H4 (cell line): ENCODE results near the gene ARHGAP23. TPM values are rescaled to one million over a fixed set of nuclear protein-coding genes. Genes with fewer than 3 reads are reported as not detected.
A peak's percentile ranks its signal among the peaks of the same experiment; 100 is the strongest.

Source experiments
- DNase-seq: peaks from one replicate; pipeline ENCODE4 v3.0.0-alpha.2; 2015; ENCODE audit warnings: low spot score
- total RNA-seq: library from RNA; depleted of rRNA; stranded (reverse); fragments of >200 nt; shearing (Covaris generic); gene quantifications from 2 replicates; pipeline ENCODE4 v1.2.3, GENCODE V29; 2014

Gene ARHGAP23
- total RNA-seq, 1 experiment from 2014 or later, result 11.7 TPM

DNA sequence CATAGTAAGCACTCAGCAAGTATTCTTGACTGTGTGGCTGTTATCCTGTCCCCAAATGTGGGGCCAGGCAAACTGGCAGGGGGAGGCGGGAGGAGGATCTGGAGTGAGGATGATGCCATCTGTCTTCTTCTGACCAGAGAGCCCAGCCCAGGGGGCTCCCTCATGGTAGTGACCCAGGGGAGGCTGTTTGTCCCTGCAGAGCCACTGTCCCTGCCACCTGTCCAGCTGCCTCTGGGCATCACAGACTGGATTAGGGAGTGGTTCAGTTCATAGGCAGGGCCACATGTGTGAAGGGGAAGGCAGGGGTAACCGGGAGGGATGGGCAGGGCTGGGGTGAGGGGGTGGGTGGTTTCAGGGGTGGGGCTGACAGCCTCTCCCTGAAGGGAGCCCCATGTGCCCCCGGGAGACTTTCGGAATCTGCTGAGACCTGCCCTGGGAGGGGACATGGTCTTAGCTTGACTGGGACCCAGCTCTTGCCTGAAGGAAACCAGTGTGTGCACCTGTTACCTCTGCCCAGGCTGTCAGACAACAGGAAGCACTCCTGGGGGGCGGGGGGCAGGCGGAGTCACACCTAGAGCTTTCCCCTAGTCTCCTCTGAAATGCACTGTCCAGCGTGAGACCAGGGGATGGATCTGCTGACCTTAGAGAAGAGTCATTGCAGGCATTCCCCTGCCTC lies 15.2 kb downstream of the ARHGAP23 start:
- DNase-seq, result no peak

GRCh38 chr17:38444151-38444550 lies 15.9 kb downstream of the ARHGAP23 start:
- DNase-seq, result peak; percentile 56

- peak; percentile 57 for DNase-seq
These were observed 19.3 kb downstream of the ARHGAP23 start for GRCh38 chr17:38447502-38448085.

- DNase-seq, result no peak
These were observed 20.0 kb downstream of the ARHGAP23 start for GRCh38 chr17:38448208-38448771.

- no peak for DNase-seq
These were observed 21.1 kb downstream of the ARHGAP23 start for GRCh38 chr17:38449364-38449763.

DNA sequence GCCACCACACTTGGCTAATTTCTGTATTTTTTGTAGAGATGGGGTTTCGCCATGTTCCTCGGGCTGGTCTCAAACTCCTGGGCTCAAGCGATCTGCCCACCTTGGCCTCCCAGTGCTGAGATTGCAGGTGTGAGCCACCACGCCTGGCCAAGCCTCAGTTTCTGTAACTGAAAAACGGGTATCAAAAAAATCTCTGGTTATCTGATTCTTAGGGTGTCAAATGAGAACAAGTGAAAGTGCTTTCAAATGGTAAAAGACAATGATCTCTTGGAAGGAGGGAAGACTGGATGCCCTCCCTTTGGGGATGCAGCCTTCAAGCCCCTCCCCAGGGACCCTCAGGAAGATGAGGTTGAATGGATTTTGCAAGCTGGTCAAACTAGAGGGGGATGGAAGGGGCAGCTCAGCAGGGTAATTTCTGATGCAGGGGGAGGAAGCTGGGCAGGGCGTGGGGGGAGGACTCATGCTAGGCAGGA lies 22.3 kb downstream of the ARHGAP23 start:
- DNase-seq, result no peak

DNA sequence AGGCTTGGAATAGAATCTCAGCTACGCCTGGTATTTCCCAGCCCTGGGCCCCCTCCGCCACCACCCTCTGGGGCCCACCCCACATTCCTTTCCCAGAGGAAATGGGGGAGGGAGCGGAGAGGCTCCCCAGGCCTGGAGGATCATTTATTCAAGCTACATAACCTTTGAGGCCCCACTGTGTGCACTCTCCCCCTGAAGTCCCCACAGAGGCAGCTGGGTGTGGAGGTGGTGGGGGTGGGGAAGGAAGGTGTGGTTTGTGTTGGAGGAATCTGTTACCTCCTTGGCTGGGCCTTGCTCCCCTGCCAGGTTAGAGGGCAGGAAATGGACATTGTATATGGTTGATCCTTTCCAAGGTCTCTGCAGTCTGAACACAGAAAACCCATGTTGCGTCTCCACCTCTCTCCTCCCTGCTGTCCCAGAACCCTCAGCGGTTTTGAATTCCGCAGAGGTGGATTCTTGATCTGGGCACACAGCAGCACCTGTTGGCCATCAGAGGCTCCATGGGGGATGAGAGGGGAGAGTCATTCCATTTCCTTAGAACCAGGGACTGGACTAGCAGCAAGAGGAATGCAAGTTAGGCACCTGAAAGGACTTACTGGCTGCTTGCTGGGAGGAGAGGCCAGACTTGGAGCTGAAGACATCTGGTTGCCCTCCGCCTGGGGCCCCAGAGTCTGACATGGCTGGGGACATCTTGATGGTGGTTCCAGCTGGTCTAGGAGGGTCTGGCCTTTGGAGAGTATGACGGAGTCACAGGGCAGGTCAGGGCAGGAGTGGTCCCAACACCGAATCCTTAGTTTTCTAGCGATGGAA lies 23.0 kb downstream of the ARHGAP23 start:
- DNase-seq, result peak; percentile 73

GRCh38 chr17:38451840-38452529 lies 23.7 kb downstream of the ARHGAP23 start:
- peak; percentile 89 for DNase-seq

GRCh38 chr17:38452719-38453118 lies 24.5 kb downstream of the ARHGAP23 start:
- no peak for DNase-seq

GRCh38 chr17:38453951-38454421 lies 25.7 kb downstream of the ARHGAP23 start:
- peak; percentile 61 for DNase-seq

- peak; percentile 89 for DNase-seq
These were observed 26.3 kb downstream of the ARHGAP23 start for GRCh38 chr17:38454532-38454931.

DNA sequence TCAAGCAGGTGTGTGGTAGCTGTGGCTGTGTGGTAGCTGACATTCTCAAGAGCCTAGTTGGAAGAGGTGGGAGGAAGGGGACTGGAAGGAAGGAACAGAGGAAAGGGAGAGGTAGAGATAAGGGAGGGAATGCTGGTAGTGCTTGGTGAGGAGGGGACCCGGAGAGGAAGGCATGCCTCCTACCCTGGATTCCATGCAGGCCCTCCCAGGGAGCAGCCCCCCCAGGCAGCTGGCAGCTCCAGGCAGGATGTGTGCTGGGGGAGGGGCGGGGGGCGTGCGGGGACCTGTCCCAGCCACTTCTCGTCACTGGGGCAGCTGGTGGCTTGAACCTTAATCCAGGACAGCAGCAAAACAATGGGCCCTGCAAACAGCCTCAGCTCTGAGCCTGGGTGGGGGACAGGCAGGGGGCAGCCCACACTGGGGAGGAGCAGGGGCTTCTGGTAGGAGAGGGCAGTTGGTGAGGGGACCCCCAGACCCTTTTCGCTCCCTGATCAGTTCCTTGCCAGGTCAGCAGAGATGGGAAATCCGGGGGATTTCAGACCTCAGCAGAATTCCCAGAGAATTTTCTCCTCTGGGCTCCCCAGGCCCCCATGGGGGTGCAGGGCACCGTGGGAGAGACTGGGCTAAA lies 27.1 kb downstream of the ARHGAP23 start:
- DNase-seq, result no peak

DNA sequence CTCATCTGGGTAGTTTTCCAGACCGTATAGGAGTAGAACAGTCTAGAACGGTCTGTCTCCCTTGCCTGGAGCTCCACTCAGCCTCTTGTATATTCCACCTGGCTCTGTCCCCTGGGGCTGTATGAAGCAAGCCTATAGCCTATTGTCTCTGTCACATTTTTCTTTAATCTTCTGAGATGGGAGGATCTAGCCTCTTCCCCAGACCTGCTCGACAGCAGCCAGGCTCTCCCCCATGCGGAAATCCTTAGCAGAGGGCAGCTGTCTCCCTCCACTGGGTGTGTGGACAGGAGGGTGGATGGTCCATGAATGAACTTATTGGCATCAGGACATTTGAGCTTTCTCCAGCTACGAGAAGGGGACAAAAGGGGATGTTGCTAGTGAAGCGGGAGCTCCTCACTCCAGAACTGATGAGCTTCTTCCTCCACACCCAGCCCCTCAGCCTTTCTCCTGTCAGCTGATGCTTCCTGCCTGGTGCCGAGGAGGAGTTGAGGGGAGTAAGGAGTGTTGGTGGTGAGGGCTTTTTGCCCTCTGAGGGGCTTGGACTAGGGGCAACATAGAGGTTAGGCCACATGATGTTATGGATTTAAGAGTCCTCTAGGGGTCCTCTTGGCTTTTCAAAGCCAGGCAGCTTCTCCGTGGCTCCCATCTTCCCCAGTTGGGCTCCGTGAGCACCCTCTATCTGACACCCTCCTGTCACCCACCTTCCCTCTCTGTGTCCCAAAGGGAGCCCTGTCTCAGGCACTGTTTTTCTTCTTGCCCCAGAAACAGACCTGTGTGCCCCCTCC lies 28.0 kb downstream of the ARHGAP23 start:
- DNase-seq, result no peak

DNA sequence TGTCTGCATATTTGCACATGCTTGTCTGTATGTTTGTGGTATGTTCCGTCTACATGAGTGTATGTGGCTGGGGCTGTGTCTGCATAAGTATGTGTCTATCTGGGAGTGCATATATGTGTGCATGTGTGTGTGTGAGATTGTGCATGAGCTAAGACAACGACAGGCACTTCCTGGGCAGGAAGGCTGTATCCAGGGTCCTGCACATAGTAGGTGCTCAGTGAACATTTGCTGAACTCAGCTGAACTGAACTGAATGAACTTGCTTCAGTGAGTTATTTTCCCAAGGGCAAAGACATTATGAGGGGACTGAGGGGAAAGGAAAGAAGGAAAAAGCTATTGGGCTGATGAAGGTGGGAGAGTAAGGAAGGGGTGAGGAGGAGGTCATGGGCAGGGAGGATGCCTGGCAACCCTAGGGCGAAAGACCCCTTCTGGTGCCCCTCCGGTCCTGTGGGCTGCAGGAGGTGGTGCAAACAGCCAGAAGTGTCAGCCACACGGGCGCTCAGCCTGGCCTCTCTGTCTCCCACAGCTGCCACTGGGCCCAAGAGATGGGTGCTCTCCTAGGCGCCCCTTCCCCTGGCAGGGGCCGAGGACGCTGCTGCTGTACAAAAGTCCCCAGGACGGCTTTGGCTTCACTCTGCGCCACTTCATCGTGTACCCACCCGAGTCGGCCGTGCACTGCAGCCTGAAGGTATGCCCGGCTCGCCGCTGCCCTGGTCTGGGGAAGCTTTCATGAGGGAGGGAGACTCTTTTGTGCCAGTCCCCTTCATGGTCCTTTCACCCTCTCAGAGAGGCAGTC lies 29.5 kb downstream of the ARHGAP23 start:
- no peak for DNase-seq

DNA sequence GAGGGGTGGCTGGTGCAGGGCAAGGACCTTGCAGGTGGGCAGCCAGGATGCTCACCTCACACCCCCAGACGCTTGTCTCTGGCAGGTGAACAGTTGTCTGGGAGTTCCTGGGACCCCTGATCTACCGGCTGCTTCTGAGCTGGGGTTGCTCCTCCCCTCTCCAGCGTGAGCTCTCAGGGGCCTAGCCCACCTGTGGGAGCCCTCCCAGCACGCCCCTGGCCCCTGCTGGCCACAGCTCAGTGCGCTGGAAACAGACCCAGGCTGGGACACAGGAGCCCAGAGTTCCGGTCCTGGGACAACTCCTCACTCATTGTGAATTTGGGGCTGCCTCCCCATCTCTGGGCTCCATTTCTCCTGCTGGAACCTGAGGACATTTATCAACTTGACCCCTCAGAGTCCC lies 30.3 kb downstream of the ARHGAP23 start:
- DNase-seq, result no peak

- DNase-seq, result no peak
These were observed 31.3 kb downstream of the ARHGAP23 start for GRCh38 chr17:38459567-38459966.

GRCh38 chr17:38460082-38460715 lies 31.9 kb downstream of the ARHGAP23 start:
- DNase-seq, result no peak

GRCh38 chr17:38460716-38461630 lies 32.7 kb downstream of the ARHGAP23 start:
- no peak for DNase-seq
